ENCODE results near the gene BICD2. TPM values are rescaled to one million over a fixed set of nuclear protein-coding genes. Genes with fewer than 3 reads are reported as not detected.
A peak's percentile ranks its signal among the peaks of the same experiment; 100 is the strongest.

Gene BICD2
- total RNA-seq, 4 donors from 2014 or later: 15.7 to 29.3 (median 19.7) TPM

GRCh38 chr9:92760070-92760469, 4.6 kb downstream of the BICD2 start:
- H3K27ac ChIP-seq: peak overlapping the region in 2 of 4 donors; percentile 0 to 11
- TF ChIP-seq POLR2AphosphoS5 (IDR thresholded peaks at IDR 0.05): no peak
- TF ChIP-seq POLR2A (IDR thresholded peaks at IDR 0.05): no peak
- TF ChIP-seq EP300 (IDR thresholded peaks at IDR 0.05; ENCODE audit: low read depth): no peak
- no peak for TF ChIP-seq CTCF (IDR thresholded peaks at IDR 0.05)
- 71% methylated on average over 5 of the region's 8 CpGs; no CpG with 5 or more reads in 1 of the 2 donors for WGBS, 2 donors (ENCODE audit: low coverage in 1 of 2)
- no peaks in the 10 kb centered on the region for H3K27me3 ChIP-seq
- H3K36me3 ChIP-seq: no peaks in the 10 kb centered on the region
- in situ Hi-C loops (cut with MboI; ENCODE audit: low pct_ligation_motif_present in 1 of 4, low pct_unique_long_range_greater_than_20kb in 1 of 4, low sequenced_read_pairs in 3 of 4): no loop called here
- H3K9me3 ChIP-seq: no peaks in the 10 kb centered on the region
- intact Hi-C loops (cut with DNase I; ENCODE audit: low total_unique reads): no loop called here
- peaks cover 14 to 35% (median 20%) of the 10 kb centered on the region in 4 donors for H3K4me1 ChIP-seq
- peak; percentile 39 for DNase-seq
- H3K4me3 ChIP-seq: no peak overlapping the region

GRCh38 chr9:92759446-92759845, 5.2 kb downstream of the BICD2 start:
- H3K27me3 ChIP-seq: no peaks in the 10 kb centered on the region
- intact Hi-C loops (cut with DNase I; ENCODE audit: low total_unique reads) (no loop called here), in situ Hi-C loops (cut with MboI; ENCODE audit: low pct_ligation_motif_present in 1 of 4, low pct_unique_long_range_greater_than_20kb in 1 of 4, low sequenced_read_pairs in 3 of 4) (no loop called here)
- H3K27ac ChIP-seq: no peak overlapping the region
- no peak for TF ChIP-seq POLR2A (IDR thresholded peaks at IDR 0.05)
- no peak for TF ChIP-seq EP300 (IDR thresholded peaks at IDR 0.05; ENCODE audit: low read depth)
- TF ChIP-seq CTCF (IDR thresholded peaks at IDR 0.05): no peak
- no peak for TF ChIP-seq POLR2AphosphoS5 (IDR thresholded peaks at IDR 0.05)
- H3K9me3 ChIP-seq: no peaks in the 10 kb centered on the region
- H3K4me3 ChIP-seq: no peak overlapping the region
- 83% methylated on average over 2 of the region's 2 CpGs; no CpG with 5 or more reads in 1 of the 2 donors for WGBS, 2 donors (ENCODE audit: low coverage in 1 of 2)
- H3K4me1 ChIP-seq: peaks cover 14 to 35% (median 20%) of the 10 kb centered on the region in 4 donors
- no peak for DNase-seq
- H3K36me3 ChIP-seq: no peaks in the 10 kb centered on the region

- in situ Hi-C loops (cut with MboI; ENCODE audit: low pct_ligation_motif_present in 1 of 4, low pct_unique_long_range_greater_than_20kb in 1 of 4, low sequenced_read_pairs in 3 of 4) (no loop called here), intact Hi-C loops (cut with DNase I; ENCODE audit: low total_unique reads) (no loop called here)
- no peak overlapping the region for H3K4me3 ChIP-seq
- no peaks in the 10 kb centered on the region for H3K9me3 ChIP-seq
- TF ChIP-seq POLR2A (IDR thresholded peaks at IDR 0.05): no peak
- TF ChIP-seq EP300 (IDR thresholded peaks at IDR 0.05; ENCODE audit: low read depth): no peak
- no peak for TF ChIP-seq POLR2AphosphoS5 (IDR thresholded peaks at IDR 0.05)
- no peak for TF ChIP-seq CTCF (IDR thresholded peaks at IDR 0.05)
- no peaks in the 10 kb centered on the region for H3K27me3 ChIP-seq
- H3K4me1 ChIP-seq: peaks cover 3 to 17% (median 5%) of the 10 kb centered on the region in 4 donors
- H3K36me3 ChIP-seq: no peaks in the 10 kb centered on the region
- H3K27ac ChIP-seq: no peak overlapping the region
- DNase-seq: no peak
- 84 to 100% methylated on average over 5 to 9 of the region's 9 CpGs for WGBS, 2 donors (ENCODE audit: low coverage in 1 of 2)
Measured at GRCh38 chr9:92756792-92757191, 7.8 kb downstream of the BICD2 start.

GRCh38 chr9:92754091-92754745, 10.4 kb downstream of the BICD2 start:
- TF ChIP-seq CTCF (IDR thresholded peaks at IDR 0.05) (no peak), POLR2AphosphoS5 (IDR thresholded peaks at IDR 0.05) (no peak)
- WGBS, 2 donors (ENCODE audit: low coverage in 1 of 2): 91 to 100% methylated on average over 7 to 11 of the region's 11 CpGs

More at GRCh38 chr9:92754091-92754745, 10.4 kb downstream of the BICD2 start:
- no peaks in the 10 kb centered on the region for H3K36me3 ChIP-seq
- intact Hi-C loops (cut with DNase I; ENCODE audit: low total_unique reads) (no loop called here), in situ Hi-C loops (cut with MboI; ENCODE audit: low pct_ligation_motif_present in 1 of 4, low pct_unique_long_range_greater_than_20kb in 1 of 4, low sequenced_read_pairs in 3 of 4) (no loop called here)
- H3K4me3 ChIP-seq: no peak overlapping the region
- no peaks in the 10 kb centered on the region for H3K27me3 ChIP-seq
- no peak for DNase-seq
- H3K27ac ChIP-seq: no peak overlapping the region
- H3K9me3 ChIP-seq: no peaks in the 10 kb centered on the region
- peaks cover 5 to 13% (median 6%) of the 10 kb centered on the region in 4 donors for H3K4me1 ChIP-seq
